ENCODE results near the gene PRDM2.

GRCh38 chr1:13706046-13706445, 6.1 kb downstream of the PRDM2 start:
- TF ChIP-seq CTCF (IDR thresholded peaks at IDR 0.05; ENCODE audit: low read length) = no peak
- TF ChIP-seq EZH2phosphoT487 (IDR thresholded peaks at IDR 0.05; ENCODE audit: low read length) = no peak
- no peak for TF ChIP-seq EZH2 (optimal IDR thresholded peaks at IDR 0.05; ENCODE audit: low read depth, low read length)
